ENCODE data around the gene P3H3. TPM values are rescaled to one million over a fixed set of nuclear protein-coding genes. Genes with fewer than 3 reads are reported as not detected.
A peak's percentile ranks its signal among the peaks of the same experiment; 100 is the strongest.

Gene P3H3
- total and polyA plus RNA-seq, 10 donors: 4.2 to 11.7 (median 6.2) TPM

- WGBS, 5 donors: 29 to 78% (median 71%) methylated on average over 1 of the region's 1 CpG
- Histone ChIP-seq H3K4me1 (peaks cover 14 to 45% (median 25%) of the 10 kb centered on the region in 6 donors), H3K27ac (peak overlapping the region in 5 of 8 donors; percentile 95 to 98 (median 97)), H3K4me3 (peak overlapping the region in 1 of 8 donors; percentile 95), H3K9me3 (no peaks in the 10 kb centered on the region), H3K27me3 (replicated peaks in 1 of 7) (no peaks in the 10 kb centered on the region), H3K36me3 (peaks cover 10 to 48% (median 33%) of the 10 kb centered on the region in 6 donors)
- intact Hi-C loops (cut with DNase I; ENCODE audit: low total_unique reads): loop anchor here (10.0 kb wide), 1 partner anchor 289 kb away; the partner anchor contains the start of gene NOP2
- TF ChIP-seq POLR2AphosphoS5 (IDR thresholded peaks at IDR 0.05) (no peak), POLR2A (IDR thresholded peaks at IDR 0.05) (no peak), CTCF (IDR thresholded peaks at IDR 0.05 in 8 of 11, conservative IDR thresholded peaks at IDR 0.05 in 3 of 11) (no peak)
- no peak for DNase-seq
Observed at GRCh38 chr12:6853626-6854025, 25.4 kb downstream of the P3H3 start.

GRCh38 chr12:6854036-6854435 lies 25.8 kb downstream of the P3H3 start:
- H3K27ac ChIP-seq: peak overlapping the region in 3 of 8 donors; percentile 95 to 98 (median 98)
- no peak for TF ChIP-seq POLR2AphosphoS5 (IDR thresholded peaks at IDR 0.05)
- TF ChIP-seq CTCF (IDR thresholded peaks at IDR 0.05 in 8 of 11, conservative IDR thresholded peaks at IDR 0.05 in 3 of 11): no peak
- no peak for TF ChIP-seq POLR2A (IDR thresholded peaks at IDR 0.05)
- H3K4me1 ChIP-seq: peaks cover 14 to 45% (median 25%) of the 10 kb centered on the region in 6 donors
- intact Hi-C loops (cut with DNase I; ENCODE audit: low total_unique reads): loop anchor here (10.0 kb wide), 1 partner anchor 289 kb away; the partner anchor contains the start of gene NOP2
- no peak for DNase-seq
- H3K4me3 ChIP-seq: no peak overlapping the region
- peaks cover 10 to 48% (median 37%) of the 10 kb centered on the region in 6 donors for H3K36me3 ChIP-seq
- no peaks in the 10 kb centered on the region for H3K9me3 ChIP-seq
- H3K27me3 ChIP-seq (replicated peaks in 1 of 7): no peaks in the 10 kb centered on the region
- WGBS, 5 donors: 68 to 88% (median 83%) methylated on average over 6 of the region's 6 CpGs

- 92 to 93% (median 92%) methylated on average over 14 of the region's 14 CpGs for WGBS, 5 donors
- TF ChIP-seq POLR2A (IDR thresholded peaks at IDR 0.05): no peak
- TF ChIP-seq CTCF (IDR thresholded peaks at IDR 0.05 in 8 of 11, conservative IDR thresholded peaks at IDR 0.05 in 3 of 11): no peak
- no peak for TF ChIP-seq POLR2AphosphoS5 (IDR thresholded peaks at IDR 0.05)
- Histone ChIP-seq H3K4me3 (no peak overlapping the region), H3K36me3 (peaks cover 10 to 55% (median 50%) of the 10 kb centered on the region in 6 donors), H3K9me3 (no peaks in the 10 kb centered on the region), H3K4me1 (peaks cover 14 to 35% (median 24%) of the 10 kb centered on the region in 6 donors), H3K27ac (peak overlapping the region in 1 of 8 donors; percentile 25), H3K27me3 (replicated peaks in 1 of 7) (no peaks in the 10 kb centered on the region)
- DNase-seq: no peak
- intact Hi-C loops (cut with DNase I; ENCODE audit: low total_unique reads): loop anchor here (10.0 kb wide), 1 partner anchor 291 kb away; the partner anchor contains the start of gene NOP2
Observed at GRCh38 chr12:6855322-6855721, 27.1 kb downstream of the P3H3 start.

GRCh38 chr12:6858799-6859198 lies 30.6 kb downstream of the P3H3 start:
- intact Hi-C loops (cut with DNase I; ENCODE audit: low total_unique reads): loop anchor here (10.0 kb wide), 1 partner anchor 294 kb away; the partner anchor contains the start of gene NOP2
- H3K36me3 ChIP-seq: peaks cover 10 to 90% (median 83%) of the 10 kb centered on the region in 6 donors
- no peaks in the 10 kb centered on the region for H3K27me3 ChIP-seq (replicated peaks in 1 of 7)
- TF ChIP-seq CTCF (IDR thresholded peaks at IDR 0.05 in 8 of 11, conservative IDR thresholded peaks at IDR 0.05 in 3 of 11) (no peak), POLR2A (IDR thresholded peaks at IDR 0.05) (no peak), POLR2AphosphoS5 (IDR thresholded peaks at IDR 0.05) (no peak)
- H3K4me1 ChIP-seq: peaks cover 0 to 10% (median 2%) of the 10 kb centered on the region in 6 donors
- no peak overlapping the region for H3K4me3 ChIP-seq
- 96 to 100% (median 98%) methylated on average over 2 of the region's 2 CpGs for WGBS, 5 donors
- no peak for DNase-seq
- no peak overlapping the region for H3K27ac ChIP-seq
- H3K9me3 ChIP-seq: no peaks in the 10 kb centered on the region
